Measurements from ENCODE around the gene KDM4C.

DNA sequence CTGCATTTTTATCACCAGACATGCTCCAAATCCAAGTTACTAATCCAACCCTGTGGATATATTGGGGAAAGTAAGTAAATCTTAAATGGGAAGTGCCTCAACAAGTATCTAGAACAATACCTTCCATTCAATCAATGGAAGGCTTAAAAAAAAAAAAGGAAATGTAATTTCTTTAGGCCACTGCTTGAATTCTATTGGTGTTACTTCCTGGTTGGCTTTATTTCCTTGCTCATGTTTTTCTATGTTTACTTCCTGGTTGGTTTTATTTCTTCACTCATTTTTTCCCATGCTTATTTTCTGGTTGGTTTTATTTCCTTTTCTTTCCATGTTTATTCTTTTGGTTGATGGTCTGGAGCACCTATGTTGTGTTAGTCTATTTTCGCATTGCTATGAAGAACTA is 363.9 kb downstream of the KDM4C start:
- TF ChIP-seq, protein P1, sequence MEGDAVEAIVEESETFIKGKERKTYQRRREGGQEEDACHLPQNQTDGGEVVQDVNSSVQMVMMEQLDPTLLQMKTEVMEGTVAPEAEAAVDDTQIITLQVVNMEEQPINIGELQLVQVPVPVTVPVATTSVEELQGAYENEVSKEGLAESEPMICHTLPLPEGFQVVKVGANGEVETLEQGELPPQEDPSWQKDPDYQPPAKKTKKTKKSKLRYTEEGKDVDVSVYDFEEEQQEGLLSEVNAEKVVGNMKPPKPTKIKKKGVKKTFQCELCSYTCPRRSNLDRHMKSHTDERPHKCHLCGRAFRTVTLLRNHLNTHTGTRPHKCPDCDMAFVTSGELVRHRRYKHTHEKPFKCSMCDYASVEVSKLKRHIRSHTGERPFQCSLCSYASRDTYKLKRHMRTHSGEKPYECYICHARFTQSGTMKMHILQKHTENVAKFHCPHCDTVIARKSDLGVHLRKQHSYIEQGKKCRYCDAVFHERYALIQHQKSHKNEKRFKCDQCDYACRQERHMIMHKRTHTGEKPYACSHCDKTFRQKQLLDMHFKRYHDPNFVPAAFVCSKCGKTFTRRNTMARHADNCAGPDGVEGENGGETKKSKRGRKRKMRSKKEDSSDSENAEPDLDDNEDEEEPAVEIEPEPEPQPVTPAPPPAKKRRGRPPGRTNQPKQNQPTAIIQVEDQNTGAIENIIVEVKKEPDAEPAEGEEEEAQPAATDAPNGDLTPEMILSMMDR (IDR thresholded peaks at IDR 0.05): no peak
- TF ChIP-seq POLR2A (IDR thresholded peaks at IDR 0.05): no peak
